C4-2B (cell line): ENCODE data around the gene GDPGP1.

Source experiments
- ZFX ChIP-seq: fragments of 450-650 bp; IDR thresholded peaks from 2 replicates; pipeline ENCODE4 v1.6.1; 2017
- TF ChIP-seq, protein P1 (sequence below): fragments of 450-650 bp; conservative IDR thresholded peaks from 2 replicates; pipeline ENCODE4 v1.5.1; 2017; ENCODE audit warnings: mild to moderate bottlenecking

DNA sequence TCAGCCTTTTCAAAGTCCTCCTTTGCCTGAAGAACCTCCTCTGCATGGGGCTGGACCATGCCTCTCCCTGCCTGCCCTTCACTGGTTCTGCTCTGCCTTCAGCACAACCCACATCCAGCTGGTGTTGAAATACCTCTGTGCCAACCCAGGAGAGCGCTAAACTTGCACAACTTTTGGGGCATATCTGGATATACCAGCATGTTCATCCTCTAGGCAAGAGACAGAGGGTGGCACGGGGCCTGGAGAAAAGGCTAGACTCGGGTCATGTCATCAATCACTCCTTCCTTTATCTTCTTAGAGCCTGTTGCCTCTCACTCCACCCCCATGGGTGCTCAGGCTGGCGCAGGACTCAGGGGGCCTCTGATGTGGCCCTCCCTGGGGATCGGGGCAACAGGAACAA, 28.1 kb upstream of the GDPGP1 start:
- TF ChIP-seq, protein P1, sequence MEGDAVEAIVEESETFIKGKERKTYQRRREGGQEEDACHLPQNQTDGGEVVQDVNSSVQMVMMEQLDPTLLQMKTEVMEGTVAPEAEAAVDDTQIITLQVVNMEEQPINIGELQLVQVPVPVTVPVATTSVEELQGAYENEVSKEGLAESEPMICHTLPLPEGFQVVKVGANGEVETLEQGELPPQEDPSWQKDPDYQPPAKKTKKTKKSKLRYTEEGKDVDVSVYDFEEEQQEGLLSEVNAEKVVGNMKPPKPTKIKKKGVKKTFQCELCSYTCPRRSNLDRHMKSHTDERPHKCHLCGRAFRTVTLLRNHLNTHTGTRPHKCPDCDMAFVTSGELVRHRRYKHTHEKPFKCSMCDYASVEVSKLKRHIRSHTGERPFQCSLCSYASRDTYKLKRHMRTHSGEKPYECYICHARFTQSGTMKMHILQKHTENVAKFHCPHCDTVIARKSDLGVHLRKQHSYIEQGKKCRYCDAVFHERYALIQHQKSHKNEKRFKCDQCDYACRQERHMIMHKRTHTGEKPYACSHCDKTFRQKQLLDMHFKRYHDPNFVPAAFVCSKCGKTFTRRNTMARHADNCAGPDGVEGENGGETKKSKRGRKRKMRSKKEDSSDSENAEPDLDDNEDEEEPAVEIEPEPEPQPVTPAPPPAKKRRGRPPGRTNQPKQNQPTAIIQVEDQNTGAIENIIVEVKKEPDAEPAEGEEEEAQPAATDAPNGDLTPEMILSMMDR: no peak
- no peak for TF ChIP-seq ZFX
